Heart right ventricle (tissue), 16 donors: ENCODE results near the gene KRT82. TPM values are rescaled to one million over a fixed set of nuclear protein-coding genes. Genes with fewer than 3 reads are reported as not detected.

Experiments used
- ATAC-seq, 8 donors: fragments of 200-7000 bp; cut with Tn5 transposase; one replicate each; pipeline ENCODE4 v1.9.1; 2020; ENCODE audit warnings: mild to moderate bottlenecking in 8 of 8, moderate library complexity in 8 of 8, moderate number of reproducible peaks in 1 of 8
- DNase-seq, 2 donors: peaks; one replicate each; pipeline ENCODE4 v3.0.0-alpha.2; 2020
- H3K27ac ChIP-seq, 10 donors: fragments of 200-600 bp; sonication (generic) in 2 of 10; one replicate each; pipeline versions ENCODE4 v1.5.0 to v1.8.0; 2020 to 2022; ENCODE audit warnings: mild to moderate bottlenecking in 3 of 10
- H3K27me3 ChIP-seq, 7 donors: fragments of 200-600 bp; one replicate each; pipeline ENCODE4 v1.8.0; 2021 to 2022; ENCODE audit warnings: mild to moderate bottlenecking in 2 of 7
- H3K36me3 ChIP-seq, 9 donors: fragments of 200-600 bp; sonication (generic) in 1 of 9; one replicate each; pipeline versions ENCODE4 v1.5.0 to v1.8.0; 2020 to 2022; ENCODE audit warnings: mild to moderate bottlenecking in 2 of 9
- H3K4me1 ChIP-seq, 9 donors: fragments of 200-600 bp; sonication (generic) in 1 of 9; one replicate each; pipeline versions ENCODE4 v1.5.0 to v1.8.0; 2020 to 2022; ENCODE audit warnings: mild to moderate bottlenecking in 4 of 9
- H3K4me3 ChIP-seq, 10 donors: fragments of 200-600 bp; sonication (generic) in 2 of 10; one replicate each; pipeline versions ENCODE4 v1.5.0 to v1.8.0; 2020 to 2022; ENCODE audit warnings: mild to moderate bottlenecking in 7 of 10, moderate library complexity in 2 of 10
- H3K9me3 ChIP-seq, 11 donors: fragments of 200-600 bp in 10 of 11; sonication (generic) in 2 of 11; one replicate each; pipeline versions ENCODE4 v1.5.0 to v1.8.0; 2013 to 2022; ENCODE audit warnings: mild to moderate bottlenecking in 2 of 11, control low read depth in 1 of 11, moderate library complexity in 1 of 11
- CTCF ChIP-seq, 9 donors: fragments of 200-600 bp; sonication (generic) in 2 of 9; IDR thresholded peaks; one replicate each; pipeline versions ENCODE4 v1.5.0 to v1.8.0; 2021 to 2022; ENCODE audit warnings: antibody characterized with exemption in 9 of 9, mild to moderate bottlenecking in 5 of 9, moderate library complexity in 1 of 9
- WGBS, 2 donors: extraction: QIAGEN DNeasy Blood & Tissue Kit; methylation state at CpG; one replicate each; pipeline ENCODE4 v1.1.7; 2013; ENCODE audit warnings: inconsistent platforms in 1 of 2; 5-methylcytosine and 5-hydroxymethylcytosine counted together
- intact Hi-C, 10 donors: fragments of 100-400 bp; cut with DNase I; formaldehyde crosslinking; loops; one replicate each; pipeline versions ENCODE4 v1.11.1 to v1.14.2; 2022
- polyA plus RNA-seq, 2 donors: library from polyadenylated mRNA; stranded (reverse); fragments of 200-250 nt; gene quantifications; one replicate each; pipeline ENCODE4 v1.2.3, GENCODE V29; 2013
- total RNA-seq, 10 donors: library from RNA; stranded (reverse); fragmentation: NEBNext Ultra II Directional in 3 of 10; extraction: Animal tissue kit (Norgen Biotek cat#: 25700) in 3 of 10; gene quantifications; one replicate each; pipeline versions ENCODE4 v1.2.1 to v1.2.4, GENCODE V29; 2021 to 2023
- donor health status: Arrhythmogenic right ventricular cardiomyopathy.
- donor health status: ischemic (EF 13 %, LVEDD 7.1; RV severe dilation, severe dysfunction).
- donor health status: healthy with polysubstance abuse.
- donor health status: DM: no; HTN: yes; CAD: no.
- donor health status: DM: no; HTN: no; CAD: no.
- donor health status: ischemic (EF 25% LVEDD 6.9; RV normal size, moderate dysfunction).
- donor health status: ischemic (EF 25% LVEDD 5.7; RV mildly dilated, moderate dysfunction).
- donor health status: healthy.
- donor health status: DM: yes; HTN: yes; CAD: no.
- donor health status: Ischemic cardiomyopathy.
- donor health status: ischemic (EF 35%, LVEDD 5.7; RV mildly dilated, moderate dysfunction).
- donor health status: nonischemic (EF 11% LVEDD 7.7; RV severe dilation, severe dysfunction).
- donor health status: DM: yes; HTN: yes; CAD: no.
- donor health status: PGD.
- donor health status: ischemic (EF 29% LVEDD 5.4; RV normal size, mild dysfunction).
- donor health status: nonischemic (EF 23%, LVEDD 6.1; RV moderate dilation, normal function).

Gene KRT82
- total and polyA plus RNA-seq, 12 donors, result not detected

- no peak for DNase-seq
- Histone ChIP-seq H3K4me3 (no peak overlapping the region), H3K4me1 (peaks cover 0 to 8% (median 0%) of the 10 kb centered on the region in 9 donors), H3K9me3 (no peaks in the 10 kb centered on the region), H3K27me3 (peaks cover 0 to 37% (median 25%) of the 10 kb centered on the region in 7 donors), H3K27ac (no peak overlapping the region), H3K36me3 (no peaks in the 10 kb centered on the region)
- intact Hi-C loops, result no loop called here
- no peak for TF ChIP-seq CTCF (IDR thresholded peaks at IDR 0.05)
- no peak for ATAC-seq
- WGBS, 2 donors, result 65 to 67% methylated on average over 9 of the region's 9 CpGs
These were observed 31.4 kb upstream of the KRT82 start for GRCh38 chr12:52437508-52437907.

GRCh38 chr12:52436828-52437474 is 30.8 kb upstream of the KRT82 start:
- Histone ChIP-seq H3K9me3 (no peaks in the 10 kb centered on the region), H3K36me3 (no peaks in the 10 kb centered on the region), H3K27me3 (peaks cover 0 to 39% (median 27%) of the 10 kb centered on the region in 7 donors), H3K27ac (no peak overlapping the region), H3K4me3 (no peak overlapping the region), H3K4me1 (peaks cover 0 to 4% (median 0%) of the 10 kb centered on the region in 9 donors)
- intact Hi-C loops, result no loop called here
- DNase-seq, result no peak
- no peak for ATAC-seq
- 59 to 67% methylated on average over 9 of the region's 9 CpGs for WGBS, 2 donors
- no peak for TF ChIP-seq CTCF (IDR thresholded peaks at IDR 0.05)

- TF ChIP-seq CTCF (IDR thresholded peaks at IDR 0.05), result no peak
- Histone ChIP-seq H3K9me3 (no peaks in the 10 kb centered on the region), H3K4me3 (no peak overlapping the region), H3K27ac (no peak overlapping the region), H3K27me3 (peaks cover 0 to 43% (median 32%) of the 10 kb centered on the region in 7 donors), H3K36me3 (no peaks in the 10 kb centered on the region), H3K4me1 (peaks cover 0 to 4% (median 0%) of the 10 kb centered on the region in 9 donors)
- DNase-seq (no peak), ATAC-seq (peak in 6 of 8 donors; percentile 7 to 69 (median 33))
- intact Hi-C loops, result no loop called here
- WGBS, 2 donors, result 56 to 60% methylated on average over 9 of the region's 9 CpGs
These were observed 30.1 kb upstream of the KRT82 start for GRCh38 chr12:52436000-52436827.

- no peak for DNase-seq
- no peaks in the 10 kb centered on the region for H3K9me3 ChIP-seq
- peaks cover 0 to 4% (median 0%) of the 10 kb centered on the region in 9 donors for H3K4me1 ChIP-seq
- no peak overlapping the region for H3K4me3 ChIP-seq
- no peak for TF ChIP-seq CTCF (IDR thresholded peaks at IDR 0.05)
- H3K36me3 ChIP-seq, result no peaks in the 10 kb centered on the region
- intact Hi-C loops, result no loop called here
- H3K27ac ChIP-seq, result no peak overlapping the region
- ATAC-seq, result no peak
- 88 to 91% methylated on average over 6 of the region's 6 CpGs for WGBS, 2 donors
- H3K27me3 ChIP-seq, result peaks cover 0 to 45% (median 38%) of the 10 kb centered on the region in 7 donors
These were observed 29.5 kb upstream of the KRT82 start for GRCh38 chr12:52435659-52435999.
